Retinal pigment epithelial cell (primary cell): ENCODE results near the gene LAMP5.

Source experiments
- DNase-seq: peaks from one replicate; pipeline ENCODE4 v3.0.0-alpha.2; 2010; ENCODE audit warnings: low read depth
- H3K4me3 ChIP-seq: 2 replicates; pipeline ENCODE4 v1.5.1; 2011; ENCODE audit warnings: mild to moderate bottlenecking, low read length, control low read depth, moderate library complexity
- TF ChIP-seq, protein P1 (sequence below): conservative IDR thresholded peaks from 2 replicates; pipeline ENCODE4 v1.5.1; 2011; ENCODE audit warnings: low read depth, low read length, control low read depth, inconsistent platforms

The LAMP5 gene

DNA sequence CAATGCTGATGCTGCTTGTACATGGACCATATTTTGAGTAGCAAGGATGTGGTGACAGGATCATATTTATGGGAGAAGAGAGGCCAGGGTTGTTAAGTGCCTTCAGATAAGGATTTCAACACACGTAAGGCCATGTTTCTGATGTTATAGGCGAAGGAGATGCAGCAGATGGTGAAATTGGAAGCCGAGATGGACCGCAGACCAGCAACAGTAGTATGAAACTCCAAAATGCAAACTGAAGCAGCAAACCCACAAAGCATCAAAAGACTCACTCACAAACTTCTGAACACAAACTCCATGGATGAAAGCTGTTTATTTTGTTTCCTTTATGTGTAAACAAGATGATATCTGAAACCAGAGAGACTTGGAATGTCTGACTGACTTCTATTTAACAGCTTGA is 35.6 kb upstream of the LAMP5 start:
- TF ChIP-seq, protein P1, sequence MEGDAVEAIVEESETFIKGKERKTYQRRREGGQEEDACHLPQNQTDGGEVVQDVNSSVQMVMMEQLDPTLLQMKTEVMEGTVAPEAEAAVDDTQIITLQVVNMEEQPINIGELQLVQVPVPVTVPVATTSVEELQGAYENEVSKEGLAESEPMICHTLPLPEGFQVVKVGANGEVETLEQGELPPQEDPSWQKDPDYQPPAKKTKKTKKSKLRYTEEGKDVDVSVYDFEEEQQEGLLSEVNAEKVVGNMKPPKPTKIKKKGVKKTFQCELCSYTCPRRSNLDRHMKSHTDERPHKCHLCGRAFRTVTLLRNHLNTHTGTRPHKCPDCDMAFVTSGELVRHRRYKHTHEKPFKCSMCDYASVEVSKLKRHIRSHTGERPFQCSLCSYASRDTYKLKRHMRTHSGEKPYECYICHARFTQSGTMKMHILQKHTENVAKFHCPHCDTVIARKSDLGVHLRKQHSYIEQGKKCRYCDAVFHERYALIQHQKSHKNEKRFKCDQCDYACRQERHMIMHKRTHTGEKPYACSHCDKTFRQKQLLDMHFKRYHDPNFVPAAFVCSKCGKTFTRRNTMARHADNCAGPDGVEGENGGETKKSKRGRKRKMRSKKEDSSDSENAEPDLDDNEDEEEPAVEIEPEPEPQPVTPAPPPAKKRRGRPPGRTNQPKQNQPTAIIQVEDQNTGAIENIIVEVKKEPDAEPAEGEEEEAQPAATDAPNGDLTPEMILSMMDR: no peak
- no peak overlapping the region for H3K4me3 ChIP-seq
- no peak for DNase-seq

DNA sequence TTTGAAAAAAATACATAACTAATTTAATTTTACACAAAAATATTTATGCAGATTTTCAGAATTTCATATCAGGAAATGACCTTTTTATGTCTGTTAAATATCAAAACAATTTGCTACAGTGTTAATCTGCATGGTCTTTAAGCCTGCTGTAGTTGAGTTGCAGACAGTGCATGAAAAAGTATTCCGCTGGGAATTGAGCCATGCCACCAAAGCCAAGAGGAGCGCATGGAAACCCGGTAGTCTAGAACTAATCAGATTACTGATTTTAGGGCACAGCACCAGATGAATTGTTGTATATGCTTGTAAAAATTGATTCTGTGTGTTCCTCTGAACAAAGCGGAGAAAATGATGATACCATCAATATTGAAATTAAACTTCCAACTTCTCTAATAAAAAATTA is 34.3 kb upstream of the LAMP5 start:
- H3K4me3 ChIP-seq: no peak overlapping the region
- DNase-seq: no peak

DNA sequence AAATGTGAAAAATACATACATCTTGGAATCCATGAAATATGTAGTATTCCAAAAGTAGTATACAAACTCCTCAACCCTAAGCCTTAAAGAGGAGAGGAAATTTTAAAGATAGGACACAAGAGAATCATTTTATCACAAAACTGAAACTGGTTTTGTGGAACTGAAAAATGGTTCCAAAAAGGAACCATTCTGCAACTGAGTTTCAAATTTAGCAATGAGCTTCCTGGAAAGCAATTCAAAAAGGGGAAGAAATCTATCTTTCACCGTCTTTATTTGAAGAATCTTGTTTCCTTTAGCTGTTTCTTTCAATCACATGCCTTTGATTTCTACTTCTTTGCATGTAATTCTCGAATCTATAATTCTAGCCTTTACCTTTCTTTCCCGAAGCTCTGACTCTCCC is 32.2 kb upstream of the LAMP5 start:
- DNase-seq: no peak
- H3K4me3 ChIP-seq: no peak overlapping the region
- TF ChIP-seq, protein P1: no peak

More for the DNA sequence above, 34.3 kb upstream of the LAMP5 start:
- TF ChIP-seq, protein P1: no peak

DNA sequence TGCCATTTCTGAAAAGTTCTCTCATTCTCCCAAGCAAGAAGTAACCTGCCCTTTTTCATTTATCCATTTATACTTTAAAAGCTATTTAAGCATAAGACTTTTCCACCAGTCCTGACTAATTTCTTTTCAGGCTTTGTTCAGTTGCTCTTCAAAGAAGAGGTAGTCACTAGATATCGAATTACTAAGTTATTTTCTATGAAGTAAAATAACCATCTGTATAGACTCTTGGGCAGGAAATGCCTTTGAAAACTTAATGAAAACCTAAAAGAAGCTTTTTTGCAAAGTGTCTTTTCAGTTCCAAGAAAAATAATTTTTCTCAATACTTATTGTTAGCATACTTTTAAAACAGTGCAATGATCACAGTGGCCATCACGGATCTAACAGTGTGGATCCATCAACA is 31.3 kb upstream of the LAMP5 start:
- TF ChIP-seq, protein P1: no peak
- DNase-seq: no peak
- H3K4me3 ChIP-seq: no peak overlapping the region

DNA sequence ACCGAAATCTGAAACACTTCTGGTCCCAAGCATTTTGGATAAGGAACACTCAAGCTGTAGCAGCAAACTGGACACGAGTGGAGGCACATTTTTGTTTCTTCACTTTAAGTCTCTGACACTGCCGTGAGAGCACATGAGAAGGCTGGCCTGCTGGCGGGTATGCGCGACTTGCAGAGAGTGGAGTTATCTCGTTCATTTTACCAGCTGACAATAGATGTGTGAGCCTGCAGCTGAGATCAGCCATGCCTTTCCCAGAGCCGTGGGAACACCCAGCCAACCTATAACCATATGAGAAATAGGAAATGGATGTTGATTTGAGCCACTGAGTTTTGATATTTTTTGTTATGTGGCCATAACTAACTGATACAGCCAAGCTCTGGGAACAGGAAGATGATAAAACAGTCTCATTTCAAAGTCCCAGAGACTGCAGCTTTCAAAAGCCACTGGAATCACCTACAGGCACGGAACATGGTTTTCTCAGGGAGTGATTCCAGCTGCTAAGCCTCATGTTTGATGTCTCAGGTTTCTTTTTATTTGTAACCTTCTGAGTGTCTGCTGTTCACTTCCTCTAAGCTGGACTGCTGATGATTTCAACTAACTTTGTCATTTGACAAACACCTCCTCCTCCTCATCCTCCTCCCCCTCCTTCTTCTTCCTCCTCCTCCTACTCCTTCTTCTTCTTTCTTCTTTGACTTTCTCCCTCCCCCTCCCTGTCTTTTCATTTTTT is 28.6 kb upstream of the LAMP5 start:
- no peak for DNase-seq

DNA sequence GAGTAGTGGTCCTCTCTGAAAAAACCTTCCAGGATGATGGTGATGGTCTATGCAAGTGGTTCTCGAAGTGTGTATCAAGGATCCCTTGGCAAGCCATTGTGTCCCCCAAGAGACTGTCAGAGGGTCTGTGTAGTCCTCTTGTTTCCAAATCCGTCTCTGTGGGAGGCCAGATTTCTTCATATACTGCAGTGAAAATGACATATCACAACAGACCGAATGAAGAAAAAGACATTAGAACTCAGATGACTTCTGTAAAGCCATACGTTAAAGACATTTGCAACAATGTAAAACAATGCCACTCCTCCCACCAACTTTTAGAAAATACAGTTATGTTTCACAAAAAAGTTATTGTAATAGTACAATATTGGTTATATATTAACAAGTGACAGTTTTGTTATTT is 27.2 kb upstream of the LAMP5 start:
- TF ChIP-seq, protein P1: no peak
- no peak for DNase-seq
- H3K4me3 ChIP-seq: no peak overlapping the region

More for the DNA sequence above, 28.6 kb upstream of the LAMP5 start:
- TF ChIP-seq, protein P1: no peak
- no peak overlapping the region for H3K4me3 ChIP-seq

DNA sequence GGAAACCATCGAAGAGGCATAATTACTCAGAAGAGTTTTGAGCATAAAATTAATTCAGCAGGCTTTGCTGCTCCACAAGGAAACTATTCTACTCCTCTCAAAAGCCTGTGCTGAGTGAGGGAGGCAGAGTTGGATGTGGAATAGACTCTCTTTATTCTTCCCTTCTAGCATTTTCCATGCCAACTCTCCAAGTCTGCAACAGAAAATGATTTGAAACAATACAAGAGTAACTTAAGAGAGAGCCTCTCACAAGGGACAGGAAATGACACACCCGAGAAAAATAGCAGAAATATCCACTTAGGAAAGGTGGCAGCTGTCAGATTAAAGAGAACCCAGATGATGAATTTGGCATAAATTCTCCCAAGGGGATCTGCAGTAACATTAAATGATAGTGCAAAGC is 26.3 kb upstream of the LAMP5 start:
- TF ChIP-seq, protein P1: no peak
- H3K4me3 ChIP-seq: no peak overlapping the region
- no peak for DNase-seq
